Measurements from ENCODE around the gene PRRT1. TPM values are rescaled to one million over a fixed set of nuclear protein-coding genes. Genes with fewer than 3 reads are reported as not detected.
"Not testable (repeated sequence)": the region's sequence is repeated elsewhere in the genome, so short reads cannot be mapped to it uniquely, and the experiment has no call there.

Gene PRRT1
- total and polyA plus RNA-seq, 3 donors from 2014 or later, result 4.2 to 6.2 (median 6.1) TPM

DNA sequence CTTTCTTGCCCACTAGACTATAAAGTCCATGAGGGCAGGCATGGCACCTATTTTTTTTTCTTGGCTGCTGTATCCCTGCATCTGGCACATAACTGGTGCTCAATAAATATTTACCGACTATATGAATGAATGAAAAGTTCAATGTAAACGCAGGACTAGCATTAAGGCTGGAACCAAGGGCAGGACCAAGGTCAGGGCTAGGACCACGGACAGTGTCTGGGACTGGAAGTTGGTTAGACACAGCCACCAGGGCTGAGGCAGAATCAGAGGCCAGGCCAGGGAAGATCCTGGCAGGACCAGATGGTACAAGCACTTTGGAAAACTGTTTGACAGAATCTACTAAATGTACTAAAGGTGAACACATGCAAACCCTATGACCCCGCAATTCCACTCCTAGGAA, 46.3 kb downstream of the PRRT1 start:
- 86 to 89% methylated on average over 4 of the region's 4 CpGs for WGBS, 2 donors
- H3K27ac ChIP-seq, result no peak overlapping the region
- no peak for DNase-seq

GRCh38 chr6:32102255-32102654, 49.5 kb downstream of the PRRT1 start:
- intact Hi-C loops (cut with DNase I; ENCODE audit: low total_unique reads), result no loop called here
- no peaks in the 10 kb centered on the region for H3K27me3 ChIP-seq
- no peaks in the 10 kb centered on the region for H3K9me3 ChIP-seq
- no peak overlapping the region for H3K4me3 ChIP-seq
- no peak for TF ChIP-seq CTCF (IDR thresholded peaks at IDR 0.05)
- TF ChIP-seq POLR2A (IDR thresholded peaks at IDR 0.05), result no peak
- WGBS, 2 donors, result 86 to 95% methylated on average over 3 of the region's 3 CpGs
- H3K27ac ChIP-seq, result no peak overlapping the region
- peaks cover 2% of the 10 kb centered on the region for H3K4me1 ChIP-seq
- H3K36me3 ChIP-seq (ENCODE audit: low read depth, missing control alignments), result no peaks in the 10 kb centered on the region
- no peak for DNase-seq

More for the DNA sequence above, 46.3 kb downstream of the PRRT1 start:
- H3K27me3 ChIP-seq, result no peaks in the 10 kb centered on the region
- H3K36me3 ChIP-seq (ENCODE audit: low read depth, missing control alignments), result no peaks in the 10 kb centered on the region
- no peaks in the 10 kb centered on the region for H3K9me3 ChIP-seq
- TF ChIP-seq POLR2A (IDR thresholded peaks at IDR 0.05), result no peak
- TF ChIP-seq CTCF (IDR thresholded peaks at IDR 0.05), result no peak
- H3K4me1 ChIP-seq, result peaks cover 25% of the 10 kb centered on the region
- no peak overlapping the region for H3K4me3 ChIP-seq
- intact Hi-C loops (cut with DNase I; ENCODE audit: low total_unique reads), result no loop called here

- H3K27me3 ChIP-seq; H3K4me1 ChIP-seq; H3K27ac ChIP-seq; DNase-seq; H3K36me3 ChIP-seq (ENCODE audit: low read depth, missing control alignments); H3K9me3 ChIP-seq; intact Hi-C loops (cut with DNase I; ENCODE audit: low total_unique reads); H3K4me3 ChIP-seq: not testable (repeated sequence)
- WGBS, 2 donors, result 82 to 95% methylated on average over 8 of the region's 8 CpGs
Measured at GRCh38 chr6:32100251-32100650, 51.5 kb downstream of the PRRT1 start.

Small RNA genes lying within 50 kb of the gene (microRNA-seq; reads per million reads assigned to microRNA genes)
- gene MIR6721 (ENCODE audit: borderline number of aligned reads in 2 of 2, borderline replicate concordance in 1 of 2) (2.8 to 4.8 reads per million in 2 donors), gene MIR6833 (ENCODE audit: borderline number of aligned reads in 2 of 2, borderline replicate concordance in 1 of 2) (0 reads per million in 2 donors)

Small RNA genes lying within 50 kb of the gene (small RNA-seq; reads per million reads assigned to genes)
- gene AL662884.1 (0 reads per million in 2 donors), gene MIR6833 (0 reads per million in 2 donors)

Other genes starting within 250 kb of the PRRT1 start
- gene ZBTB12, start 249.9 kb downstream of the PRRT1 start, total RNA-seq, result 1 to 10 TPM; 5.3 to 5.6 TPM
- gene ZBTB12, start 249.9 kb downstream of the PRRT1 start, polyA plus RNA-seq (ENCODE audit: insufficient read depth, low read depth, low replicate concordance), result 6.3 TPM
- gene C2, start 224.2 kb downstream of the PRRT1 start, total RNA-seq, result 1 to 10 TPM; 5.1 to 6.3 TPM
- gene C2, start 224.2 kb downstream of the PRRT1 start, polyA plus RNA-seq (ENCODE audit: insufficient read depth, low read depth, low replicate concordance), result 24.8 TPM
- gene CFB, start 205.8 kb downstream of the PRRT1 start, total RNA-seq, result 1 to 10 TPM; 4.8 to 5.8 TPM
- gene CFB, start 205.8 kb downstream of the PRRT1 start, polyA plus RNA-seq (ENCODE audit: insufficient read depth, low read depth, low replicate concordance), result 38.6 TPM
- gene NELFE, start 193.0 kb downstream of the PRRT1 start, total RNA-seq, result 100 to 1,000 TPM; 181 to 219 TPM
- gene NELFE, start 193.0 kb downstream of the PRRT1 start, polyA plus RNA-seq (ENCODE audit: insufficient read depth, low read depth, low replicate concordance), result 292 TPM
- 10 to 100 TPM; 59.2 to 73.0 TPM for gene SKIC2, start 192.8 kb downstream of the PRRT1 start, total RNA-seq
- gene SKIC2, start 192.8 kb downstream of the PRRT1 start, polyA plus RNA-seq (ENCODE audit: insufficient read depth, low read depth, low replicate concordance), result 39.6 TPM
- gene DXO, start 179.8 kb downstream of the PRRT1 start, total RNA-seq, result 10 to 100 TPM; 43.7 to 59.1 TPM
- gene DXO, start 179.8 kb downstream of the PRRT1 start, polyA plus RNA-seq (ENCODE audit: insufficient read depth, low read depth, low replicate concordance), result 96.6 TPM
- 100 to 1,000 TPM in 1 of 2 donors, 10 to 100 TPM in 1; 24.6 to 123 TPM for gene C4A, start 169.9 kb downstream of the PRRT1 start, total RNA-seq
- 114 TPM for gene C4A, start 169.9 kb downstream of the PRRT1 start, polyA plus RNA-seq (ENCODE audit: insufficient read depth, low read depth, low replicate concordance)
- 10 to 100 TPM; 21.3 to 96.7 TPM for gene C4B, start 137.1 kb downstream of the PRRT1 start, total RNA-seq
- gene C4B, start 137.1 kb downstream of the PRRT1 start, polyA plus RNA-seq (ENCODE audit: insufficient read depth, low read depth, low replicate concordance), result 125 TPM
- 1 to 10 TPM in 1 of 2 donors, under 1 TPM in 1; 0.81 to 1.7 TPM for gene CYP21A2, start 113.5 kb downstream of the PRRT1 start, total RNA-seq
- gene CYP21A2, start 113.5 kb downstream of the PRRT1 start, polyA plus RNA-seq (ENCODE audit: insufficient read depth, low read depth, low replicate concordance), result 0.96 TPM
- gene TNXB, start 42.6 kb downstream of the PRRT1 start, total RNA-seq, result 10 to 100 TPM; 42.4 to 44.0 TPM
- 78.2 TPM for gene TNXB, start 42.6 kb downstream of the PRRT1 start, polyA plus RNA-seq (ENCODE audit: insufficient read depth, low read depth, low replicate concordance)
- 100 to 1,000 TPM; 120 to 138 TPM for gene ATF6B, start 23.7 kb downstream of the PRRT1 start, total RNA-seq
- gene ATF6B, start 23.7 kb downstream of the PRRT1 start, polyA plus RNA-seq (ENCODE audit: insufficient read depth, low read depth, low replicate concordance), result 76.3 TPM
- gene FKBPL, start 21.7 kb downstream of the PRRT1 start, total RNA-seq, result 1 to 10 TPM; 7.2 to 9.5 TPM
- gene FKBPL, start 21.7 kb downstream of the PRRT1 start, polyA plus RNA-seq (ENCODE audit: insufficient read depth, low read depth, low replicate concordance), result 11.6 TPM
- gene PPT2, start 2.2 kb upstream of the PRRT1 start, total RNA-seq, result 10 to 100 TPM; 33.9 to 92.8 TPM
- 18.9 TPM for gene PPT2, start 2.2 kb upstream of the PRRT1 start, polyA plus RNA-seq (ENCODE audit: insufficient read depth, low read depth, low replicate concordance)
- gene EGFL8, start 12.7 kb upstream of the PRRT1 start, total RNA-seq, result 10 to 100 TPM; 24.3 to 25.7 TPM
- gene EGFL8, start 12.7 kb upstream of the PRRT1 start, polyA plus RNA-seq (ENCODE audit: insufficient read depth, low read depth, low replicate concordance), result 13.9 TPM
- 100 to 1,000 TPM; 107 to 115 TPM for gene AGPAT1, start 24.1 kb upstream of the PRRT1 start, total RNA-seq
- 158 TPM for gene AGPAT1, start 24.1 kb upstream of the PRRT1 start, polyA plus RNA-seq (ENCODE audit: insufficient read depth, low read depth, low replicate concordance)
- gene RNF5, start 26.5 kb upstream of the PRRT1 start, total RNA-seq, result 10 to 100 TPM; 76.1 to 79.0 TPM
- 67.1 TPM for gene RNF5, start 26.5 kb upstream of the PRRT1 start, polyA plus RNA-seq (ENCODE audit: insufficient read depth, low read depth, low replicate concordance)
- gene AGER, start 32.3 kb upstream of the PRRT1 start, total RNA-seq, result 1 to 10 TPM; 5.8 to 8.6 TPM
- 7.8 TPM for gene AGER, start 32.3 kb upstream of the PRRT1 start, polyA plus RNA-seq (ENCODE audit: insufficient read depth, low read depth, low replicate concordance)
- 100 to 1,000 TPM in 1 of 2 donors, 10 to 100 TPM in 1; 97.9 to 111 TPM for gene PBX2, start 38.3 kb upstream of the PRRT1 start, total RNA-seq
- 65.0 TPM for gene PBX2, start 38.3 kb upstream of the PRRT1 start, polyA plus RNA-seq (ENCODE audit: insufficient read depth, low read depth, low replicate concordance)
- 1 to 10 TPM; 5.4 to 7.7 TPM for gene GPSM3, start 40.7 kb upstream of the PRRT1 start, total RNA-seq
- 11.3 TPM for gene GPSM3, start 40.7 kb upstream of the PRRT1 start, polyA plus RNA-seq (ENCODE audit: insufficient read depth, low read depth, low replicate concordance)
- gene NOTCH4, start 72.1 kb upstream of the PRRT1 start, total RNA-seq, result 10 to 100 TPM; 15.2 to 26.9 TPM
- 12.4 TPM for gene NOTCH4, start 72.1 kb upstream of the PRRT1 start, polyA plus RNA-seq (ENCODE audit: insufficient read depth, low read depth, low replicate concordance)
- gene TSBP1, start 220.0 kb upstream of the PRRT1 start, total RNA-seq, result 10 to 100 TPM; 11.8 to 18.4 TPM
- gene TSBP1, start 220.0 kb upstream of the PRRT1 start, polyA plus RNA-seq (ENCODE audit: insufficient read depth, low read depth, low replicate concordance), result 21.0 TPM